ENCODE data around the gene MFAP1.
A peak's percentile ranks its signal among the peaks of the same experiment; 100 is the strongest.

The MFAP1 gene

GRCh38 chr15:43796566-43796965 lies 27.9 kb downstream of the MFAP1 start:
- Histone ChIP-seq H3K27me3 (ENCODE audit: control insufficient read depth, insufficient read depth, low read length, poor library complexity, severe bottlenecking) (no peaks in the 10 kb centered on the region), H3K9me3 (ENCODE audit: control insufficient read depth, low read length) (no peaks in the 10 kb centered on the region), H3K4me1 (ENCODE audit: control insufficient read depth, insufficient read depth, low read length) (peaks cover 14% of the 10 kb centered on the region), H3K4me3 (ENCODE audit: insufficient read depth, low read depth, low read length) (no peak overlapping the region), H3K36me3 (ENCODE audit: control insufficient read depth, insufficient read depth, low read length) (peaks cover 15% of the 10 kb centered on the region), H3K27ac (ENCODE audit: insufficient read depth, low read depth, low read length, poor library complexity, severe bottlenecking) (no peak overlapping the region)
- WGBS, 2 experiments, result 83 to 94% methylated on average over 2 to 3 of the region's 3 CpGs

GRCh38 chr15:43795997-43796396 lies 28.5 kb downstream of the MFAP1 start:
- Histone ChIP-seq H3K9me3 (ENCODE audit: control insufficient read depth, low read length) (no peaks in the 10 kb centered on the region), H3K27me3 (ENCODE audit: control insufficient read depth, insufficient read depth, low read length, poor library complexity, severe bottlenecking) (no peaks in the 10 kb centered on the region), H3K4me3 (ENCODE audit: insufficient read depth, low read depth, low read length) (no peak overlapping the region), H3K27ac (ENCODE audit: insufficient read depth, low read depth, low read length, poor library complexity, severe bottlenecking) (no peak overlapping the region), H3K4me1 (ENCODE audit: control insufficient read depth, insufficient read depth, low read length) (peaks cover 14% of the 10 kb centered on the region), H3K36me3 (ENCODE audit: control insufficient read depth, insufficient read depth, low read length) (peaks cover 15% of the 10 kb centered on the region)

GRCh38 chr15:43795197-43795596 lies 29.3 kb downstream of the MFAP1 start:
- no peak overlapping the region for H3K4me3 ChIP-seq (ENCODE audit: insufficient read depth, low read depth, low read length)
- peaks cover 13% of the 10 kb centered on the region for H3K4me1 ChIP-seq (ENCODE audit: control insufficient read depth, insufficient read depth, low read length)
- no peaks in the 10 kb centered on the region for H3K27me3 ChIP-seq (ENCODE audit: control insufficient read depth, insufficient read depth, low read length, poor library complexity, severe bottlenecking)
- WGBS, 2 experiments, result 93 to 95% methylated on average over 2 of the region's 2 CpGs
- no peaks in the 10 kb centered on the region for H3K9me3 ChIP-seq (ENCODE audit: control insufficient read depth, low read length)
- H3K27ac ChIP-seq (ENCODE audit: insufficient read depth, low read depth, low read length, poor library complexity, severe bottlenecking), result no peak overlapping the region
- peaks cover 15% of the 10 kb centered on the region for H3K36me3 ChIP-seq (ENCODE audit: control insufficient read depth, insufficient read depth, low read length)

- Histone ChIP-seq H3K27me3 (ENCODE audit: control insufficient read depth, insufficient read depth, low read length, poor library complexity, severe bottlenecking) (no peaks in the 10 kb centered on the region), H3K4me3 (ENCODE audit: insufficient read depth, low read depth, low read length) (no peak overlapping the region), H3K27ac (ENCODE audit: insufficient read depth, low read depth, low read length, poor library complexity, severe bottlenecking) (no peak overlapping the region), H3K4me1 (ENCODE audit: control insufficient read depth, insufficient read depth, low read length) (peaks cover 10% of the 10 kb centered on the region), H3K9me3 (ENCODE audit: control insufficient read depth, low read length) (no peaks in the 10 kb centered on the region), H3K36me3 (ENCODE audit: control insufficient read depth, insufficient read depth, low read length) (peaks cover 14% of the 10 kb centered on the region)
- whole genome bisulfite sequencing, 2 experiments, result 94 to 95% methylated on average over 9 of the region's 9 CpGs
Measured at GRCh38 chr15:43794269-43795037, 30.0 kb downstream of the MFAP1 start.

GRCh38 chr15:43793647-43794046 lies 30.8 kb downstream of the MFAP1 start:
- Histone ChIP-seq H3K27me3 (ENCODE audit: control insufficient read depth, insufficient read depth, low read length, poor library complexity, severe bottlenecking) (no peaks in the 10 kb centered on the region), H3K9me3 (ENCODE audit: control insufficient read depth, low read length) (no peaks in the 10 kb centered on the region), H3K36me3 (ENCODE audit: control insufficient read depth, insufficient read depth, low read length) (peaks cover 12% of the 10 kb centered on the region), H3K4me3 (ENCODE audit: insufficient read depth, low read depth, low read length) (peak overlapping the region; percentile 17), H3K27ac (ENCODE audit: insufficient read depth, low read depth, low read length, poor library complexity, severe bottlenecking) (no peak overlapping the region), H3K4me1 (ENCODE audit: control insufficient read depth, insufficient read depth, low read length) (peaks cover 10% of the 10 kb centered on the region)
- 93 to 95% methylated on average over 9 to 10 of the region's 10 CpGs for WGBS, 2 experiments

- WGBS, 2 experiments, result 9 to 10% methylated on average over 33 of the region's 33 CpGs
- Histone ChIP-seq H3K27me3 (ENCODE audit: control insufficient read depth, insufficient read depth, low read length, poor library complexity, severe bottlenecking) (no peaks in the 10 kb centered on the region), H3K27ac (ENCODE audit: insufficient read depth, low read depth, low read length, poor library complexity, severe bottlenecking) (peak overlapping the region; percentile 61), H3K36me3 (ENCODE audit: control insufficient read depth, insufficient read depth, low read length) (peaks cover 12% of the 10 kb centered on the region), H3K4me3 (ENCODE audit: insufficient read depth, low read depth, low read length) (peak overlapping the region; percentile 98), H3K4me1 (ENCODE audit: control insufficient read depth, insufficient read depth, low read length) (peaks cover 10% of the 10 kb centered on the region), H3K9me3 (ENCODE audit: control insufficient read depth, low read length) (no peaks in the 10 kb centered on the region)
Measured at GRCh38 chr15:43792761-43793476, 31.6 kb downstream of the MFAP1 start.

- Histone ChIP-seq H3K4me3 (ENCODE audit: insufficient read depth, low read depth, low read length) (peak within 1 kb of the TSS; percentile 98), H3K27ac (ENCODE audit: insufficient read depth, low read depth, low read length, poor library complexity, severe bottlenecking) (peak within 1 kb of the TSS; percentile 61), H3K4me1 (ENCODE audit: control insufficient read depth, insufficient read depth, low read length) (peaks cover 10% of the 10 kb centered on the region), H3K9me3 (ENCODE audit: control insufficient read depth, low read length) (no peaks in the 10 kb centered on the region), H3K27me3 (ENCODE audit: control insufficient read depth, insufficient read depth, low read length, poor library complexity, severe bottlenecking) (no peaks in the 10 kb centered on the region), H3K36me3 (ENCODE audit: control insufficient read depth, insufficient read depth, low read length) (peaks cover 12% of the 10 kb centered on the region)
- WGBS, 2 experiments, result 0% methylated on average over 66 of the region's 66 CpGs
Measured at GRCh38 chr15:43791993-43792760, 32.3 kb downstream of the MFAP1 start, which contains the start of gene SERF2. SERF2 (plus strand) TSS chr15:43792320; CDS start chr15:43792377, 57 bp downstream.

- H3K27ac ChIP-seq (ENCODE audit: insufficient read depth, low read depth, low read length, poor library complexity, severe bottlenecking), result no peak overlapping the region
- H3K4me1 ChIP-seq (ENCODE audit: control insufficient read depth, insufficient read depth, low read length), result peaks cover 5% of the 10 kb centered on the region
- H3K9me3 ChIP-seq (ENCODE audit: control insufficient read depth, low read length), result no peaks in the 10 kb centered on the region
- H3K4me3 ChIP-seq (ENCODE audit: insufficient read depth, low read depth, low read length), result no peak overlapping the region
- WGBS, 2 experiments, result 89 to 91% methylated on average over 3 of the region's 3 CpGs
- H3K27me3 ChIP-seq (ENCODE audit: control insufficient read depth, insufficient read depth, low read length, poor library complexity, severe bottlenecking), result no peaks in the 10 kb centered on the region
- peaks cover 9% of the 10 kb centered on the region for H3K36me3 ChIP-seq (ENCODE audit: control insufficient read depth, insufficient read depth, low read length)
Measured at GRCh38 chr15:43789409-43789808, 35.1 kb downstream of the MFAP1 start.

GRCh38 chr15:43779016-43779415 lies 45.5 kb downstream of the MFAP1 start:
- Histone ChIP-seq H3K27ac (ENCODE audit: insufficient read depth, low read depth, low read length, poor library complexity, severe bottlenecking) (no peak overlapping the region), H3K27me3 (ENCODE audit: control insufficient read depth, insufficient read depth, low read length, poor library complexity, severe bottlenecking) (peaks cover 20% of the 10 kb centered on the region), H3K9me3 (ENCODE audit: control insufficient read depth, low read length) (no peaks in the 10 kb centered on the region), H3K4me3 (ENCODE audit: insufficient read depth, low read depth, low read length) (no peak overlapping the region), H3K4me1 (ENCODE audit: control insufficient read depth, insufficient read depth, low read length) (no peaks in the 10 kb centered on the region), H3K36me3 (ENCODE audit: control insufficient read depth, insufficient read depth, low read length) (no peaks in the 10 kb centered on the region)
- 80 to 92% methylated on average over 1 of the region's 1 CpG for WGBS, 2 experiments
